H1 (cell line): ENCODE measurements around the gene MYO1D. TPM values are rescaled to one million over a fixed set of nuclear protein-coding genes. Genes with fewer than 3 reads are reported as not detected.
A peak's percentile ranks its signal among the peaks of the same experiment; 100 is the strongest.

Experiments
- CTCF ChIA-PET: fragments of 300-600 bp; sonication (Branson Sonifier 250); formaldehyde crosslinking; loops from one replicate; lab custom pipeline; 2021; ENCODE audit not compliant: partially characterized antibody; lab: Charles Lee
- POLR2A ChIA-PET: fragments of 300-600 bp; sonication (Branson Sonifier 250); formaldehyde crosslinking; loops from one replicate; lab custom pipeline; 2021; ENCODE audit warnings: inconsistent platforms; ENCODE audit not compliant: partially characterized antibody; lab: Charles Lee
- DNase-seq, 2 experiments: peaks; one replicate each; pipeline versions ENCODE4 v3.0.0 to v3.0.0-alpha.2; 2010 to 2022; ENCODE audit warnings: low spot score in 2 of 2, low read depth in 1 of 2, mixed read lengths in 1 of 2
- FAIRE-seq: peaks from 2 replicates; lab custom pipeline; 2011; peaks lifted over from hg19 to GRCh38; lab: Jason Lieb, UNC
- H2AFZ ChIP-seq: 2 replicates; pipeline ENCODE4 v1.8.1; 2012; ENCODE audit warnings: low read length, inconsistent platforms
- H2AK5ac ChIP-seq: 2 replicates; pipeline ENCODE4 v1.6.1; 2013; ENCODE audit warnings: low read depth, low read length
- H2BK120ac ChIP-seq: replicated peaks from 2 replicates; pipeline ENCODE3; 2013; ENCODE audit warnings: low read depth, low read length, inconsistent platforms
- H2BK12ac ChIP-seq: 2 replicates; pipeline ENCODE4 v1.6.1; 2013; ENCODE audit warnings: low read depth, low read length
- H2BK15ac ChIP-seq: 2 replicates; pipeline ENCODE4 v1.6.1; 2013; ENCODE audit warnings: low read length
- H2BK20ac ChIP-seq: 2 replicates; pipeline ENCODE4 v1.6.1; 2013; ENCODE audit warnings: low read length
- H2BK5ac ChIP-seq: 2 replicates; pipeline ENCODE4 v1.6.1; 2013; ENCODE audit warnings: low read depth, low read length
- H3K14ac ChIP-seq: 2 replicates; pipeline ENCODE4 v1.6.1; 2013; ENCODE audit warnings: inconsistent platforms; ENCODE audit not compliant: insufficient read length
- H3K18ac ChIP-seq: 2 replicates; pipeline ENCODE4 v1.6.1; 2013; ENCODE audit warnings: low read length; ENCODE audit errors: extremely low read depth
- H3K23ac ChIP-seq: 2 replicates; pipeline ENCODE4 v1.6.1; 2013; ENCODE audit warnings: inconsistent platforms; ENCODE audit not compliant: insufficient read length
- H3K23me2 ChIP-seq: 2 replicates; pipeline ENCODE4 v1.6.1; 2013; ENCODE audit warnings: low read depth, low read length
- H3K27ac ChIP-seq: 2 replicates; pipeline ENCODE4 v1.6.1; 2011; ENCODE audit warnings: low read depth, low read length, inconsistent platforms
- H3K27me3 ChIP-seq, 4 experiments: replicated peaks in 1 of 4; 1 replicate in 1 of 4; 2 replicates in 3 of 4; pipeline versions ENCODE4 v1.6.1 to v1.8.1; 2011 to 2013; ENCODE audit warnings: low read length in 3 of 4, mild to moderate bottlenecking in 3 of 4, inconsistent platforms in 2 of 4, mixed read lengths in 2 of 4, moderate library complexity in 1 of 4; ENCODE audit not compliant: control insufficient read depth in 3 of 4, insufficient read depth in 3 of 4; ENCODE audit errors: extremely low read depth in 1 of 4
- H3K36me3 ChIP-seq, 4 experiments: 2 replicates each; pipeline versions ENCODE4 v1.6.1 to v1.8.1; 2011 to 2013; ENCODE audit warnings: mild to moderate bottlenecking in 4 of 4, low read length in 3 of 4, moderate library complexity in 2 of 4, control low read depth in 1 of 4, inconsistent platforms in 1 of 4; ENCODE audit not compliant: insufficient read depth in 4 of 4, control insufficient read depth in 2 of 4
- H3K4ac ChIP-seq: replicated peaks from 2 replicates; pipeline ENCODE3; 2013; ENCODE audit warnings: low read length, low read depth, mixed read lengths, inconsistent platforms; ENCODE audit not compliant: insufficient read length
- H3K4me1 ChIP-seq, 4 experiments: replicated peaks in 1 of 4; 1 replicate in 1 of 4; 2 replicates in 3 of 4; pipeline versions ENCODE4 v1.6.1 to v1.8.1; 2011 to 2013; ENCODE audit warnings: low read length in 3 of 4, inconsistent platforms in 2 of 4, mixed read lengths in 1 of 4; ENCODE audit not compliant: insufficient read depth in 4 of 4, control insufficient read depth in 3 of 4
- H3K4me2 ChIP-seq, 2 experiments: 2 replicates each; pipeline versions ENCODE4 v1.6.1 to v1.8.1; 2011 to 2013; ENCODE audit warnings: low read depth in 2 of 2, low read length in 2 of 2, control low read depth in 1 of 2, inconsistent platforms in 1 of 2, mild to moderate bottlenecking in 1 of 2; ENCODE audit not compliant: insufficient read depth in 1 of 2
- H3K4me3 ChIP-seq, 4 experiments: fragments of 200-600, 300-600 bp in 1 of 4; sonication (generic), shearing (Covaris generic), sonication (Bioruptor Twin) in 1 of 4; 2 replicates each; pipeline versions ENCODE4 v1.5.1 to v1.8.1; 2011 to 2016; ENCODE audit warnings: low read length in 4 of 4, low read depth in 3 of 4, control low read depth in 2 of 4, inconsistent platforms in 2 of 4, mild to moderate bottlenecking in 2 of 4, mixed read lengths in 1 of 4, moderate library complexity in 1 of 4; ENCODE audit not compliant: insufficient read depth in 2 of 4; ENCODE audit errors: extremely low read depth in 1 of 4
- H3K56ac ChIP-seq: replicated peaks from 2 replicates; pipeline ENCODE3; 2013; ENCODE audit warnings: low read depth, mild to moderate bottlenecking, mixed read lengths, low read length, inconsistent platforms; ENCODE audit not compliant: insufficient read length
- H3K79me1 ChIP-seq: 2 replicates; pipeline ENCODE4 v1.6.1; 2013; ENCODE audit warnings: low read depth, low read length, control low read depth
- H3K79me2 ChIP-seq, 2 experiments: 2 replicates each; pipeline versions ENCODE4 v1.6.1 to v1.8.1; 2012 to 2013; ENCODE audit warnings: low read length in 2 of 2, mild to moderate bottlenecking in 2 of 2, inconsistent platforms in 1 of 2; ENCODE audit not compliant: insufficient read depth in 2 of 2, control insufficient read depth in 1 of 2
- H3K9ac ChIP-seq, 4 experiments: replicated peaks in 1 of 4; 1 replicate in 1 of 4; 2 replicates in 3 of 4; pipeline versions ENCODE4 v1.6.1 to v1.8.1; 2011 to 2013; ENCODE audit warnings: low read depth in 3 of 4, low read length in 3 of 4, control low read depth in 2 of 4, mild to moderate bottlenecking in 2 of 4, moderate library complexity in 2 of 4, inconsistent platforms in 1 of 4; ENCODE audit errors: extremely low read depth in 1 of 4
- H3K9me3 ChIP-seq, 2 experiments: 2 replicates each; pipeline versions ENCODE4 v1.6.1 to v1.8.1; 2012 to 2013; ENCODE audit warnings: mild to moderate bottlenecking in 2 of 2, moderate library complexity in 2 of 2, control low read depth in 1 of 2, inconsistent platforms in 1 of 2, low read depth in 1 of 2, low read length in 1 of 2, mixed read lengths in 1 of 2; ENCODE audit not compliant: insufficient read depth in 2 of 2
- H4K20me1 ChIP-seq, 2 experiments: replicated peaks in 1 of 2; 2 replicates each; pipeline versions ENCODE3 to v1.8.1; 2011 to 2013; ENCODE audit warnings: inconsistent platforms in 2 of 2, low read length in 2 of 2, mild to moderate bottlenecking in 1 of 2; ENCODE audit not compliant: insufficient read depth in 2 of 2, control insufficient read depth in 1 of 2
- H4K5ac ChIP-seq: 2 replicates; pipeline ENCODE4 v1.6.1; 2013; ENCODE audit warnings: low read length, low read depth, mixed read lengths, inconsistent platforms; ENCODE audit not compliant: insufficient read length
- H4K8ac ChIP-seq: 2 replicates; pipeline ENCODE4 v1.8.0; 2013; ENCODE audit warnings: mild to moderate bottlenecking, moderate library complexity, low read length, inconsistent platforms; ENCODE audit not compliant: insufficient read depth; ENCODE audit errors: extremely low read depth
- H4K91ac ChIP-seq: replicated peaks from 2 replicates; pipeline ENCODE3; 2013; ENCODE audit warnings: low read length, mixed read lengths, inconsistent platforms; ENCODE audit not compliant: insufficient read length
- CEBPB ChIP-seq: IDR thresholded peaks from 2 replicates; pipeline ENCODE4 v1.6.1; 2012; ENCODE audit warnings: low read depth, low read length
- EZH2 ChIP-seq: fragments of 200-600 bp; sonication (generic); IDR thresholded peaks from 2 replicates; pipeline ENCODE4 v1.7.1; 2012; ENCODE audit warnings: low read depth, mild to moderate bottlenecking, moderate library complexity, low read length, inconsistent platforms; ENCODE audit not compliant: severe bottlenecking
- WGBS, 2 experiments: shearing (Covaris generic) in 1 of 2; methylation state at CpG; one replicate each; pipeline versions ENCODE4 v1.1.6 to v1.1.7; 2013 to 2015; ENCODE audit warnings: low lambda C conversion rate in 2 of 2, mixed read lengths in 2 of 2, inconsistent platforms in 1 of 2, low coverage in 1 of 2, missing lambda C conversion rate in 1 of 2; ENCODE audit not compliant: insufficient replicate concordance in 2 of 2, insufficient coverage in 1 of 2, insufficient read length in 1 of 2; ENCODE audit errors: extremely low coverage in 1 of 2, missing lambda C conversion rate in 1 of 2; 5-methylcytosine and 5-hydroxymethylcytosine counted together
- polyA plus RNA-seq, 7 experiments: library from polyadenylated mRNA; depleted of rRNA in 3 of 7; stranded (reverse) in 5 of 7; unstranded in 2 of 7; fragments of >200 nt in 5 of 7; fragments of 200-250 nt in 2 of 7; gene quantifications; 1 replicate in 5 of 7; 2 replicates in 1 of 7; 4 replicates in 1 of 7; pipeline versions ENCODE4 v1.2.1 to v1.2.3, GENCODE V29; 2011 to 2013; ENCODE audit warnings: missing spikeins in 2 of 7, mixed read lengths in 2 of 7
- total RNA-seq: library from RNA; stranded (reverse); fragmentation: NEBNext Ultra II Directional; extraction: Animal tissue kit (Norgen Biotek cat#: 25700); gene quantifications from 2 replicates; pipeline ENCODE4 v1.2.1, GENCODE V29; 2021

Gene MYO1D
- total and polyA plus RNA-seq, 2 of the 8 experiments (the other 6 are each of a cell fraction or from before 2014, with no cell fraction given): 6.5 to 25.4 TPM

- Histone ChIP-seq H2AFZ (no peak overlapping the region), H2BK12ac (no peak overlapping the region), H2BK15ac (no peak overlapping the region), H3K79me1 (no peaks in the 10 kb centered on the region), H3K9ac (no peak overlapping the region), H4K8ac (no peak overlapping the region), H2BK120ac (no peak overlapping the region), H3K27me3 (no peaks in the 10 kb centered on the region), H3K23me2 (peaks cover 3% of the 10 kb centered on the region; the same call in 1 of the 2 replicates), H3K14ac (no peak overlapping the region), H3K27ac (no peak overlapping the region), H2BK5ac (no peak overlapping the region), H3K18ac (no peak overlapping the region), H3K9me3 (no peaks in the 10 kb centered on the region), H2AK5ac (no peak overlapping the region), H3K4me2 (no peak overlapping the region)
- FAIRE-seq (no peak), DNase-seq (no peak)
- CTCF ChIA-PET: interaction anchor here (0.8 to 1.2 kb wide), 4 partner anchors 27 to 108 kb away, joined by 3 read pairs; no protein-coding TSS in a partner anchor
- POLR2A ChIA-PET: interaction anchor here (0.7 kb wide), 1 partner anchor 326 kb away, joined by 3 read pairs; no protein-coding TSS in a partner anchor
- TF ChIP-seq EZH2: no peak
- TF ChIP-seq CEBPB: peak; percentile 94
- TF ChIP-seq, all 59 proteins: peak for 1
- H3K56ac ChIP-seq: no peak overlapping the region
- no peaks in the 10 kb centered on the region for H3K36me3 ChIP-seq
- no peaks in the 10 kb centered on the region for H3K79me2 ChIP-seq
- H3K4ac ChIP-seq: no peak overlapping the region
- no peaks in the 10 kb centered on the region for H4K20me1 ChIP-seq
- H4K91ac ChIP-seq: no peak overlapping the region
- no peak overlapping the region for H2BK20ac ChIP-seq
- no peak overlapping the region for H3K4me3 ChIP-seq
- 90% methylated on average over 3 of the region's 3 CpGs; no CpG with 5 or more reads in 1 of the 2 experiments for WGBS, 2 experiments
- peaks cover 5 to 11% (median 8%) of the 10 kb centered on the region in 4 experiments; a peak in 5 of 7 replicates for H3K4me1 ChIP-seq
- no peak overlapping the region for H3K23ac ChIP-seq
- no peak overlapping the region for H4K5ac ChIP-seq
Observed at GRCh38 chr17:32549559-32549958, 327.4 kb downstream of the MYO1D start.
